ENCODE measurements around the gene RAI2.
A peak's percentile ranks its signal among the peaks of the same experiment; 100 is the strongest.

The RAI2 gene

DNA sequence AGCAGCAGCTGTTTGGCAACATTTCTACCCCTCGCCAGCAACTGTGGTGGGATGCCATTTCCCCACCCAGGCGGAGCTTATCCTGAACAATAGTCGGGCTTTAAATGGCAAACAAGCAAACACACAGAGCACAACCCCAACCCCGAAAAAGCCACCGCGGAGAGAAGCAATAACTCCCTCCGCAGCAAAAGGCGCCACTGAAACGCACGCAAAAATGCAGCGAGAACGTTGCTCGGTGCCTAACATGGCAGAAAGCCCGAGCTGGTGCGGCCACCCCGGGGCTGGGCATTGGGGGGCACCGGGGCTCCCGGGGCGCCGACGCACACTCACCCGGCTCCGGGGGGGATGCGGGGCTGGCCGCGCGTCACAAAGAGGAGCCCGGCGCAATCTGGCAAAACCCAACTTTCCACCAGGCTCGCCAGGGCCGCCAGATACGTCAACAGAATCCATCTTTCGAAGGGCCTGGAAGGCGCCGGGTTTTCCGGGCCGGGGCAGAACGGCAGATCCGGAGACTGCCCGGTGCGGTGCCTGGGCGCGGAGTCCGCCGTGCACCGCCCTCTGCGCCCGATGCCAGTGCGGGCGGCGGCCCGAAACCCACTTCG lies 818 bp downstream of the RAI2 start:
- TF ChIP-seq, protein P1, sequence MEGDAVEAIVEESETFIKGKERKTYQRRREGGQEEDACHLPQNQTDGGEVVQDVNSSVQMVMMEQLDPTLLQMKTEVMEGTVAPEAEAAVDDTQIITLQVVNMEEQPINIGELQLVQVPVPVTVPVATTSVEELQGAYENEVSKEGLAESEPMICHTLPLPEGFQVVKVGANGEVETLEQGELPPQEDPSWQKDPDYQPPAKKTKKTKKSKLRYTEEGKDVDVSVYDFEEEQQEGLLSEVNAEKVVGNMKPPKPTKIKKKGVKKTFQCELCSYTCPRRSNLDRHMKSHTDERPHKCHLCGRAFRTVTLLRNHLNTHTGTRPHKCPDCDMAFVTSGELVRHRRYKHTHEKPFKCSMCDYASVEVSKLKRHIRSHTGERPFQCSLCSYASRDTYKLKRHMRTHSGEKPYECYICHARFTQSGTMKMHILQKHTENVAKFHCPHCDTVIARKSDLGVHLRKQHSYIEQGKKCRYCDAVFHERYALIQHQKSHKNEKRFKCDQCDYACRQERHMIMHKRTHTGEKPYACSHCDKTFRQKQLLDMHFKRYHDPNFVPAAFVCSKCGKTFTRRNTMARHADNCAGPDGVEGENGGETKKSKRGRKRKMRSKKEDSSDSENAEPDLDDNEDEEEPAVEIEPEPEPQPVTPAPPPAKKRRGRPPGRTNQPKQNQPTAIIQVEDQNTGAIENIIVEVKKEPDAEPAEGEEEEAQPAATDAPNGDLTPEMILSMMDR (conservative IDR thresholded peaks at IDR 0.05) = no peak
- H3K27ac ChIP-seq = peak overlapping the region; percentile 70

DNA sequence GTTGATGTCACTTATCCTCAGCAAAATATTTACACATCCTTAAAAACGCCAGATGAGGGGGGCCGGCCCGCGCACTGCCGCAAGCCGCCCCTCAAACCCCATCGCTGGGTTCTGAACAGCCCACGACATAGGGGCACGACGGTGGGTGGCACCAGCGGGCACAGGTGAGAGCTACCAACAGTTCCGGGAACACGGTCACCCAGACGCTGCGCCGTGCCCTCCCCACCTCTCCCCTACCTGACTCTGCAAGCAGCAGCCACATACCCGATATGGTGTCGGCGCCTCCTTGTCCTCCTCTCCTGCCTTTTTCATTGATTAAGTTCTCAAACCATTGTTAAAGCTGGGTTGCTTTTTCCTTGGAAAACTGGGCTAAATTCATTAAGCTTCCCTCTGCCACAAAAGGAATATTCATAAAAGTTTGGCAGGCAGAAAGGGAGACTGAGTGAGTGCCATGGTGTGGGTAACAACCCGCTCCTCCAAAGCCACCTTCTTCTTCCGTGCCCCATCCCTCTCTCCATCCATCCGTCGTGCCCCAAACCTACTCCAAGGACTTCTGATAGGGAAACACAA lies 1.4 kb downstream of the RAI2 start:
- TF ChIP-seq, protein P1 (conservative IDR thresholded peaks at IDR 0.05) = no peak
- peak overlapping the region; percentile 70 for H3K27ac ChIP-seq

DNA sequence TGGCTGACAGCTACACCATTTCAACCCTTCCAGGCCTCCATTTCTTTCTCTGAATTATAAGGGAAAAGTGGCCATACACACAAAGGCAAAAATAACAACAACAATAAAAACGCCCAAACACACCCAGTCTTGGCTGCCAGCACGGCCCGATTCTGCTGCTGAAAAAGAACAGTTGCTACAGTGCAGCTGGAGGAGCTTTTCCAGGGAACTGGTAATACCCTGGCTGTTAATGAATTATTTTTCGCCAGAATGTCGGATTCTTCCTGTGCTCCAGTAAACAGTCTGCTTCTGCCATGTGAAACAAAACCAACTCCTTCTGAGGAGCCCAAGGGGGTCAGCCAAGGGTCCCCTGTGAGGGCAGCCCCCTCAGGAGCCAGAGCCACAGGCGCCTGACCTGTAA lies 6.6 kb downstream of the RAI2 start:
- no peak overlapping the region for H3K27ac ChIP-seq
- TF ChIP-seq, protein P1 (conservative IDR thresholded peaks at IDR 0.05) = no peak

DNA sequence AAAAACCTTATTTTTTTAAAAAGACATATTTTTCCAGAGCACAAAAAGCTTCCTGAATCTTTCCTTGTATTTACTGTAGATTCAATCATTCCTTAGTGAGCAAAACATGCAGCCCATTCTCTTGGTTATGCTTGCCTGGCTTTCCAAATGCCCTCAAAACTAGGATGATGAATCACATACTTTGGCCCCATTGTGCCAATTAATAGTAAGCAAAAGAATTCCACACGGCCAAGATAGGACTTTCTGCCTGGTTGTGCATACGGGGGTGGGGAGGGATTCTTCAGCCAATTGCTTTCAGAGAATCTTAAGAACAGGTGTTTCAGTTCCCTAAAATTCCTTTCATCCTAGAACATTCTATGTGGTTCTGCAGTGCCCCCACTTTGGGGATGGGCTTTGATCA lies 7.0 kb downstream of the RAI2 start:
- H3K27ac ChIP-seq = no peak overlapping the region
- TF ChIP-seq, protein P1 (conservative IDR thresholded peaks at IDR 0.05) = no peak

DNA sequence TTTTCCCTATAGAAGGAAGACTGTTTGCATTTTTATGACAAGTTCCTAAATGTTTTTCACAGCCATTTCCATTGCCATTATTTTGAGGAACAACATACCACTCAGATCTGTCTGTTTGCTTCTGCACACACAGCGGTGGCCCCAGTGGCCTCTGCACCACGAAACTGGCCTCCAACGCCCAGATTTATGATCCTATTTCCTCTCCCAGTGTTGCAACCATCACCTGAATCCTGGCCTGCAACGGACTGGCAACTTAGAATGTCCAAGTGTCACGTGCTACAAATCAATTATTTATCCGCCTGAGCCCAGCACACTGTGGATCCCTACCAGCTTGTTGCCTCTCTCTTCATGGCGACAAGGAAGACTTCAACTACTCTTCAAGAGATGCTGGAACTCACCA lies 9.2 kb downstream of the RAI2 start:
- TF ChIP-seq, protein P1 (conservative IDR thresholded peaks at IDR 0.05) = no peak
- H3K27ac ChIP-seq = no peak overlapping the region

DNA sequence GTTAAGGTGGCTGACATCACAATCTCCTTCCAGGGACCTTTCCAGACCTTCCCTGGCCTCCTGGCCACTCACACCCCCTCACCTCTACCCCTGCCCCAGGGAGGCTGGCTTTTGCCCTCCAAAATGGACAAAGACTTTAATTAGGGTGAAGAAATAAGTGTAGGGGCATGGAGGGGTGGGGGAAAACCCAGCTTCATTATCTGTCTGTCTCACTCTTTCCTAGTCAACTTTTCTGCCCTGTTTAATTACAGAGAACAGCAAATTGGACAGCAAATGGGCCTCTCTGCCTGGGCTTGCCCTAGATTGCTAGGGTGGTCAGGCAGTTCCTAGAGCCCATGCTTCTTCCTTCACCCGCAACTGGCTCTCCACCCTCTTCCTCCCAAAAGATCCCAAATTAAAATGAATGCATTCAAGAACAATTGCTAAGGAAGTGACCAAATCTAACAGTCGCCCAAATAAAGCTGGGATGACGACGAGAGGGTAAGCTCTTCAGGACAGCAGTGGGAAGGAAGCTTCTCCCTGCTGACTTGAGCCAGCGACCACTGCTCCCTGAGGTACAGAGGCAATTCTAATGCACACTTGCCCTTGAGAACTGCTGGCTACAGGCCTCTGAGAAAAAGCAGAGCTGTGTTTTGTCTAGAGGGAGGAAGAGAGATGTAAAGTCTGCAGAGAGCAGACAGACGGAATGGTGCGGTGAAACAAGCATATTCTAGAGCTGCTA lies 12.4 kb downstream of the RAI2 start:
- TF ChIP-seq, protein P1 (conservative IDR thresholded peaks at IDR 0.05) = no peak
- no peak overlapping the region for H3K27ac ChIP-seq

DNA sequence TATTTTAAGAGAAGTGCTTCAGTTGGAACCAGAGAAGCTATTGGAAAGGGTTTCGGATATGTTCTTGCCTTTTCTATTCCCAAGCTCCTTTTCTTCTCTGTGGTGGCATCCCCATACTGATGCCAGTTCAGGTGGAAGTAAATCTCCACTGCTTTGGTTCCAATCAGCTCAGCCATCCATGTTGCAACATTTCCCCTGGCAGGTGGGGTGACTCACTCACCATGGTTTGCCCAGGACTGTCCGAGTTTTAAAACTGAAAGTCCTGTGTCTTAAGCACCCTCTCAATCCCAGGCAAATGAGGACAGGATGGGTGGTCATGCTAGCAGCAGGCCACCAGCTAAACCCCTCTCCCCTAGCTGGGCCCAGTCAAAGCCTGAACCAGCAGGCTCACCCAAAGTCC lies 15.1 kb downstream of the RAI2 start:
- TF ChIP-seq, protein P1 (conservative IDR thresholded peaks at IDR 0.05) = no peak

More for the DNA sequence above, 15.1 kb downstream of the RAI2 start:
- H3K27ac ChIP-seq = no peak overlapping the region

Measured in VCaP (cell line).